NCI-H2171 (cell line): ENCODE measurements around the gene PAPPA.
A peak's percentile ranks its signal among the peaks of the same experiment; 100 is the strongest.

Source experiments
- DNase-seq: peaks from one replicate; lab custom pipeline; 2025; lab: John Stamatoyannopoulos, UW

The PAPPA gene

GRCh38 chr9:116318468-116319374, 165.1 kb downstream of the PAPPA start:
- DNase-seq, result peak; percentile 31

GRCh38 chr9:116319480-116319879, 165.9 kb downstream of the PAPPA start:
- no peak for DNase-seq

- DNase-seq, result no peak
Measured at GRCh38 chr9:116320290-116320689, 166.7 kb downstream of the PAPPA start.

DNA sequence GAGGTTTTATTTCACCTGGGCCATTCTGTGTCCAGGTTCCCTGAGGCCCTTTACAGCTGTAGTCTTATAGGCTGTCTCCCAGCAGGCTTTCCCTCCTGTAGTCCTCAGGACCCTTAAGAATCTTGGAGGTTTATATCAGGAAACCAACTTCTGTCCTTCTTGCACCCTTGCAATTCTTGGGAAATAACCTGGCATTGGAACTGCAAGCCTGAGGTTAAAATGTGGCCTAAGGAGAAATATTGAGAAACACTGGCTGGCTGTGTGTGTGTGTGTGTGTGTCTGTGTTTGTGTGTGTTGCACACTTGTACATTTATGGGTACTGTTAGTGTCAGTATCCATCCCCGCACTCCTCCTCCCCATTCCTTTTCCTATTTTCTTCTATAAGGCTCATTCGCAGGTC, 168.9 kb downstream of the PAPPA start:
- no peak for DNase-seq

GRCh38 chr9:116323012-116323411, 169.4 kb downstream of the PAPPA start:
- no peak for DNase-seq

GRCh38 chr9:116323571-116323970, 170.0 kb downstream of the PAPPA start:
- no peak for DNase-seq

- DNase-seq, result no peak
Measured at GRCh38 chr9:116325924-116326323, 172.3 kb downstream of the PAPPA start.

DNA sequence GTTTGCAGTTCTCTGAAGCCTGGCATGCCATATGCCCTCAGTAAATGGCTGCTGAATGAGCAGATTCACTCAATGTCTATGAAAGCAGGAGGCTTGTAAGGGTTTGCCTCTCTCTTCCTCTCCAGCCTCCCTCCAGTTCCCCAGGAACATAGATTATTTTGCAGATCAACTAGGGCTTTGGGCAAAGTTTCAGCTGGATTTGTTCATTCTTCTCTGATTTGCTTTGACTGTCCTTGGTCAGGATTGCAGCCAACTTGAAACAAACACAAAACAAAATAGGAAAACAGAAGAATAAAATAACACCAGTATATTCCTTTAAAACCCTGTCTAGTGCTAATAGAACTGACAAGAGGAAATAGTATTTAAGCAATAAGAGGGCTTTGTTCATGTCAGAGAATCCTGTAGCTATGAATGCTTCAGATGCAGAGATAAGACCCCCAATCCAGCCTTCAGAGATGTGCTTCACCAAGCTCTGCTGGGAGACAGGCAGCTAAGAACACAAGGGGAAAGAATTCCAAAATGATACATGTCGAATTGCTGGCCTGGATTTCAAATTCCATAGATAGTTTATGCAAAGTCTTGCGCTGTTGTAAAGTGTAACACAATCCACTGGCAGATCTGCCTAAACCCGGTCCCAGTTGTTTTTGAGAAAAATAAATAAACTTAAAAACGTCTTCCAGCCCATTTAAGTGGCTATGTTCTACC, 174.3 kb downstream of the PAPPA start:
- no peak for DNase-seq

GRCh38 chr9:116329470-116329869, 175.9 kb downstream of the PAPPA start:
- DNase-seq, result no peak

DNA sequence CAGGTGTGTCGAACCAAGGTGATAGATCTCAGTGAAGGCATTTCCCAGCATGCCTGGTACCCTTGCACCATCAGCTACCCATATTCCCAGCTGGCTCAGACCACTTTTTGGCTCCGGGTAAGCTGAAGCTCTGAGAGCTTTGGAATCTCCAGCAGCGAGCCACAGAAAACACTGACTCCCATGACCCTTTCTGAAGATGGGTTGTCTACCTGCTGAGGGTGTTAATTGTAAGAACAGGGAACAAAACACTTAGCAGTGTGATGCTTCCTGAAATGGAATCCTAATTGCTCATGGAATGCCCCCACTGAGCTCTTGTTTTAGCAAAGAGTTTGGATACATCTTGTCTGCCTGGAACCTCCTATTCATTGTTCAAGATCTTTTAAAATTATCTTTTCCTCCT, 177.7 kb downstream of the PAPPA start:
- DNase-seq, result no peak

- DNase-seq, result no peak
Measured at GRCh38 chr9:116332090-116332489, 178.5 kb downstream of the PAPPA start.

DNA sequence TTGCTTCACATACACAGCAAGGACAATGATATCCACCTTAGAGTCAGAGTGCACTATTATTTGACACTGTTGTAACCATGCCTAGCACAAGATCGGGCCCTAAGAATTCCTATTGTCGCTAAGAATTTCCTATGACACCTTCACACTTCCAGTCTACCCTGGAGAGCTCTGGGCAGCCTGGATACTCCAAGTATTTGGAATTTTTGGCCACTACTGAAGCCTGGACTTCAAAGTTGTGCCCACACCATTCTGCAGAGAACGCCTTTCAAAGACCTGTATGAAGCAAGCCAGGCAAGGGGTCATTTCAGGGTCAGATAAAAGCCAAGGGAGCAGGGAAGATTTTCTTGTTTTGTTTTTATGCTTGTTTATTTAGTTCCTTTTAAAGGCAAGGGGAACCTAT, 179.7 kb downstream of the PAPPA start:
- DNase-seq, result no peak

DNA sequence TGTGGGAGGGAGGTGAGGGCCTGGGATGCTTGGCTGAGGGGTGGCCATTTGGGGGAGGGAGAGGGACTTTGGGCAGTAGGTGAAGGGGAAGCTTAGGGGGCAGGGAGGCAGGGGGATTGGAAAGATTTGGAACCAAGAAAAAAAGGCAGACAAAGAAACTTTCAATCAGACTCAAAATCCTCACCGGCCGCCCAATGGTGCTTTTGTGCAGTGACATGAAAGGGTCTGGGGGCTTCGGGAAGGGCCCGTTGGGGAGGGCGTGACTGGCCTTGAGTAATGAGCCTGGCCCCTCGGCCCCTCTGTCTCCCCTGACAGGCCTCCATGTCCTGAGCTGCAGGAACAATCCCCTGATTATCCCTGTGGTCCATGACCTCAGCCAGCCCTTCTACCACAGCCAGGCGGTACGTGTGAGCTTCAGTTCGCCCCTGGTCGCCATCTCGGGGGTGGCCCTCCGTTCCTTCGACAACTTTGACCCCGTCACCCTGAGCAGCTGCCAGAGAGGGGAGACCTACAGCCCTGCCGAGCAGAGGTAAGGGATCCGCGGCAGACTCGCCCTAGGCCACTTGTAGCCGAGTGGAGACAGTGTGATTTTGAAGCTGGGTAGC, 181.1 kb downstream of the PAPPA start:
- DNase-seq, result no peak

GRCh38 chr9:116335392-116335791, 181.8 kb downstream of the PAPPA start:
- no peak for DNase-seq

GRCh38 chr9:116336133-116336862, 182.7 kb downstream of the PAPPA start:
- no peak for DNase-seq

DNA sequence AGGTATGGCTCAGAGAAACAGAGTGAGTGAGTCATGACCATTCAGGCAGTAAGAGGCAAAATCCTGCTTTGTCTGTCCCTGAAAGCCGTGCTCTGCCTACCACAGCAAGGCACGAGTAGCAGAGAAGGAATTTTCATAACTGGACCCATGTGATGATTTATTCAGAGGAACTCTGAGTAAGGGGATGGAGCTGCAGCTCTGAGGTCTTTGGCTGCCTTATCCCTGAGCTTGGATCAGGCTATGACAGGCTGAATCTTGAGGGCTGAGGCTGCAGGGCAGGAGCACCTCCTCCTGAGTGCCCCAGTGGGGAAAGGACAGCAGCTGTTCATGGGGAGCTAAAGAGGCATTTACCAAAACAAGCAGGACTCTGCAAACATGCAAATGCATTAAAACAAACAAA, 183.4 kb downstream of the PAPPA start:
- no peak for DNase-seq

DNA sequence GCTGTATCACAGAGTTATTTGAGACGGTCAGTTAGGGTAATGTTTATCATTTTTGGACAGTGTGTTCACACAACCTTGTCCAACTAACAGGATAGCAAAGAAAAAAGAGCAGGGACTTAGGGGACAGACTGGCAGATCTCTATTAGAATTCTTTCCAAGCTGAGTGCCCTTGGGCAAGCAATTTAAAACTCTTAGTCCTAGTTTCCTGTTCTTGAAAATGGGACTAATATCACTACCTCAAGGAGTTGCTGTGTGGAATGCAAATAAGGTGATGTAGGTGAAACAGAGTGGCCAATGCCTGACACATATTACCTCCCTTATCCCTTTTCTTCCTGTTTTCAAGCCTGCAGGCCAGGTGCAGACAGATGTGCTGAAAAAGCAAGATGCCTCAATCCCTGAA, 186.7 kb downstream of the PAPPA start:
- DNase-seq, result no peak

- no peak for DNase-seq
Measured at GRCh38 chr9:116342061-116342460, 188.5 kb downstream of the PAPPA start.

DNA sequence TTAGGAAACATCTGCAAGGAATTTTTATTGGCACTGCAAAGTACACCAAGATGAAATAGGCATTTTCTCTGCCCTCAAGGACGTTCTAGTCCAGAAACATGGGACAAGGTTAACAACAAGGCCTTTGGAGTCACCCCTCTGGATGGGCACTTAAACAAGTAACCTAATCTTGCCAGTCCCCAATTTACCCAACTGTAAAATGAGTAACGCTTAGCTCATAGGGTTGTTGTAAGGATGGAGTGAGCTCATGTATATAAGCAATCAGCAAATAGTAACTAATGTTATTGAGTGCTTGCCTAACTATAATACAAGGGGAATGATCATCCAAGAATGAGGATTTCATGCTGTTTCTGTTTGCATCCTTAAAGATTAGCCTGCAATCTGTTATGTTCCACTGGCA, 189.3 kb downstream of the PAPPA start:
- DNase-seq, result no peak

DNA sequence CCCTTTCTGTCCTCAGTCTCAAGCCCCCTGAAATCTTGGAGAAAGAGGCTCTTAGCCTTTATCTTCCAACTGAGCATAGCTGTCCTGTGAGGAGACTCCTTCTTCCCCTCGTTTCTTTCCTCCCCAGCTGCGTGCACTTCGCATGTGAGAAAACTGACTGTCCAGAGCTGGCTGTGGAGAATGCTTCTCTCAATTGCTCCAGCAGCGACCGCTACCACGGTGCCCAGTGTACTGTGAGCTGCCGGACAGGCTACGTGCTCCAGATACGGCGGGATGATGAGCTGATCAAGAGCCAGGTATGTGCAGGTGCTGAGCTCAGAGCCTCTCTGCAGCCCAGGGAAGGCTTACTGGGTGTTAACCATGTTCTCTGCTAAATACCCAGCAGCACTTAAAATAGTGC, 190.8 kb downstream of the PAPPA start:
- DNase-seq, result no peak

- no peak for DNase-seq
Measured at GRCh38 chr9:116345393-116345792, 191.8 kb downstream of the PAPPA start.

GRCh38 chr9:116345817-116346216, 192.2 kb downstream of the PAPPA start:
- no peak for DNase-seq
